IMR-90 (cell line): ENCODE measurements around the gene PNPLA5. TPM values are rescaled to one million over a fixed set of nuclear protein-coding genes. Genes with fewer than 3 reads are reported as not detected.

Experiments used
- ATAC-seq: fragments of 200-7000 bp; cut with Tn5 transposase; 2 replicates; pipeline ENCODE4 v1.9.1; 2020; ENCODE audit warnings: low read depth, mild to moderate bottlenecking, moderate library complexity
- BruUV-seq: library from RNA; stranded (reverse); fragments of 400-500 nt; replicated peaks from 2 replicates; lab custom pipeline; 2021; lab: Mats Ljungman, UMichigan
- CTCF ChIA-PET: fragments of 300-600 bp; formaldehyde crosslinking; extraction: SDS; loops from one replicate; lab custom pipeline; 2021; ENCODE audit warnings: antibody characterized with exemption; lab: Yijun Ruan, JAX
- POLR2A ChIA-PET: fragments of 300-600 bp; sonication (Branson Sonifier 250); formaldehyde crosslinking; loops from one replicate; lab custom pipeline; 2022; ENCODE audit warnings: antibody characterized with exemption; ENCODE audit not compliant: unreplicated experiment; lab: Charles Lee
- DNase-seq: peaks from one replicate; pipeline ENCODE4 v3.0.0; 2013
- H2AFZ ChIP-seq: replicated peaks from 2 replicates; pipeline ENCODE3; 2013; ENCODE audit warnings: low read length, mild to moderate bottlenecking; ENCODE audit not compliant: poor library complexity
- H2AK5ac ChIP-seq: 2 replicates; pipeline ENCODE4 v1.6.1; 2013; ENCODE audit warnings: low read depth, low read length, inconsistent platforms
- H2AK9ac ChIP-seq: replicated peaks from 2 replicates; pipeline ENCODE3; 2013; ENCODE audit warnings: mild to moderate bottlenecking, low read depth, low read length, moderate library complexity; ENCODE audit not compliant: poor library complexity
- H2BK120ac ChIP-seq: 2 replicates; pipeline ENCODE4 v1.6.1; 2013; ENCODE audit warnings: low read depth, low read length, inconsistent platforms
- H2BK15ac ChIP-seq: 3 replicates; pipeline ENCODE4 v1.6.1; 2013; ENCODE audit warnings: low read depth, low read length, inconsistent platforms
- H2BK20ac ChIP-seq: 2 replicates; pipeline ENCODE4 v1.6.1; 2013; ENCODE audit warnings: low read depth, mild to moderate bottlenecking, inconsistent platforms, low read length, moderate library complexity
- H2BK5ac ChIP-seq: 2 replicates; pipeline ENCODE4 v1.6.1; 2013; ENCODE audit warnings: mild to moderate bottlenecking, low read depth, low read length, inconsistent platforms; ENCODE audit not compliant: poor library complexity, severe bottlenecking
- H3K14ac ChIP-seq: replicated peaks from 2 replicates; pipeline ENCODE4 v1.6.1; 2013; ENCODE audit warnings: low read depth, low read length, inconsistent platforms
- H3K18ac ChIP-seq: 2 replicates; pipeline ENCODE4 v1.6.1; 2013; ENCODE audit warnings: low read depth, low read length, control low read depth
- H3K23ac ChIP-seq: 2 replicates; pipeline ENCODE4 v1.6.1; 2013; ENCODE audit warnings: low read depth, low read length, inconsistent platforms
- H3K27ac ChIP-seq: 2 replicates; pipeline ENCODE4 v1.5.1; 2013; ENCODE audit warnings: mild to moderate bottlenecking, control low read depth, low read length; ENCODE audit not compliant: insufficient read depth
- H3K27me3 ChIP-seq: 2 replicates; pipeline ENCODE4 v1.6.1; 2013; ENCODE audit warnings: low read length; ENCODE audit not compliant: control insufficient read depth, insufficient read depth
- H3K36me3 ChIP-seq: 2 replicates; pipeline ENCODE4 v1.6.1; 2013; ENCODE audit warnings: low read length, mixed read lengths; ENCODE audit not compliant: control insufficient read depth, insufficient read depth
- H3K4ac ChIP-seq: 2 replicates; pipeline ENCODE4 v1.6.1; 2013; ENCODE audit warnings: low read depth, low read length, inconsistent platforms
- H3K4me1 ChIP-seq: 2 replicates; pipeline ENCODE4 v1.6.1; 2013; ENCODE audit warnings: low read length, mixed read lengths; ENCODE audit not compliant: control insufficient read depth, insufficient read depth
- H3K4me2 ChIP-seq: 2 replicates; pipeline ENCODE4 v1.6.1; 2013; ENCODE audit warnings: low read depth, mild to moderate bottlenecking, control low read depth, low read length, moderate library complexity
- H3K4me3 ChIP-seq: 2 replicates; pipeline ENCODE4 v1.5.1; 2013; ENCODE audit warnings: low read depth, mild to moderate bottlenecking, control low read depth, low read length, moderate library complexity; ENCODE audit not compliant: insufficient read depth
- H3K56ac ChIP-seq: 2 replicates; pipeline ENCODE4 v1.6.1; 2013; ENCODE audit warnings: low read length, inconsistent platforms; ENCODE audit not compliant: insufficient read depth; ENCODE audit errors: extremely low read depth
- H3K79me1 ChIP-seq, 2 experiments: 2 replicates each; pipeline ENCODE4 v1.6.1; 2013; ENCODE audit warnings: low read length in 2 of 2, inconsistent platforms in 1 of 2, low read depth in 1 of 2
- H3K9ac ChIP-seq: 2 replicates; pipeline ENCODE4 v1.6.1; 2013; ENCODE audit warnings: low read depth, low read length, control low read depth
- H3K9me1 ChIP-seq: 2 replicates; pipeline ENCODE4 v1.6.1; 2013; ENCODE audit warnings: low read length, inconsistent platforms; ENCODE audit not compliant: insufficient read depth
- H3K9me3 ChIP-seq: 2 replicates; pipeline ENCODE4 v1.6.1; 2013; ENCODE audit warnings: low read length; ENCODE audit not compliant: control insufficient read depth, insufficient read depth
- H4K20me1 ChIP-seq: 2 replicates; pipeline ENCODE4 v1.6.1; 2013; ENCODE audit warnings: low read length, inconsistent platforms; ENCODE audit not compliant: insufficient read depth
- H4K5ac ChIP-seq: 2 replicates; pipeline ENCODE4 v1.6.1; 2013; ENCODE audit warnings: mild to moderate bottlenecking, low read depth, low read length, control low read depth
- H4K8ac ChIP-seq, 2 experiments: 2 replicates each; pipeline ENCODE4 v1.6.1; 2013; ENCODE audit warnings: low read depth in 2 of 2, low read length in 2 of 2, control low read depth in 1 of 2, inconsistent platforms in 1 of 2
- H4K91ac ChIP-seq: 2 replicates; pipeline ENCODE4 v1.6.1; 2013; ENCODE audit warnings: low read depth, low read length, inconsistent platforms; ENCODE audit not compliant: insufficient read depth
- BHLHE40 ChIP-seq: fragments of 150-350 bp; IDR thresholded peaks from 2 replicates; pipeline ENCODE4 v1.6.1; 2016; ENCODE audit warnings: mild to moderate bottlenecking, low read depth, low read length
- CEBPB ChIP-seq: IDR thresholded peaks from 2 replicates; pipeline ENCODE4 v1.6.1; 2012; ENCODE audit warnings: low read depth, low read length, improper control_type of control experiment
- CHD1 ChIP-seq: IDR thresholded peaks from 2 replicates; pipeline ENCODE4 v1.6.1; 2012; ENCODE audit warnings: low read depth, low read length, improper control_type of control experiment
- CTCF ChIP-seq: conservative IDR thresholded peaks from 2 replicates; pipeline ENCODE4 v1.5.1; 2012; ENCODE audit warnings: mild to moderate bottlenecking, low read depth, low read length, improper control_type of control experiment
- ELK1 ChIP-seq: fragments of 150-350 bp; IDR thresholded peaks from 2 replicates; pipeline ENCODE4 v1.6.1; 2016; ENCODE audit warnings: low read depth, mild to moderate bottlenecking, low read length, moderate library complexity, borderline replicate concordance
- FOS ChIP-seq: fragments of 150-350 bp; IDR thresholded peaks from 2 replicates; pipeline ENCODE4 v1.6.1; 2016; ENCODE audit warnings: low read depth, low read length
- MAFK ChIP-seq: IDR thresholded peaks from 2 replicates; pipeline ENCODE4 v1.6.1; 2012; ENCODE audit warnings: low read depth, low read length, improper control_type of control experiment
- MAZ ChIP-seq: IDR thresholded peaks from 2 replicates; pipeline ENCODE4 v1.6.1; 2012; ENCODE audit warnings: low read depth, mild to moderate bottlenecking, low read length, improper control_type of control experiment, moderate library complexity, borderline replicate concordance
- MXI1 ChIP-seq: IDR thresholded peaks from 2 replicates; pipeline ENCODE4 v1.6.1; 2012; ENCODE audit warnings: low read depth, mild to moderate bottlenecking, low read length, moderate library complexity, borderline replicate concordance
- NFE2L2 ChIP-seq: fragments of 150-350 bp; IDR thresholded peaks from 2 replicates; pipeline ENCODE4 v1.6.1; 2016; ENCODE audit warnings: low read depth, mild to moderate bottlenecking, low read length
- POLR2A ChIP-seq: IDR thresholded peaks from 2 replicates; pipeline ENCODE4 v1.6.1; 2012; ENCODE audit warnings: mild to moderate bottlenecking, low read depth, low read length
- RAD21 ChIP-seq: IDR thresholded peaks from 2 replicates; pipeline ENCODE4 v1.6.1; 2012; ENCODE audit warnings: low read length, improper control_type of control experiment
- RCOR1 ChIP-seq: IDR thresholded peaks from 2 replicates; pipeline ENCODE4 v1.6.1; 2012; ENCODE audit warnings: mild to moderate bottlenecking, low read length, improper control_type of control experiment; ENCODE audit not compliant: insufficient replicate concordance
- RFX5 ChIP-seq: IDR thresholded peaks from 2 replicates; pipeline ENCODE4 v1.8.0; 2012; ENCODE audit warnings: low read depth, mild to moderate bottlenecking, low read length, moderate library complexity
- SMC3 ChIP-seq: fragments of 150-350 bp; IDR thresholded peaks from 2 replicates; pipeline ENCODE4 v1.6.1; 2016; ENCODE audit warnings: low read depth, mild to moderate bottlenecking, antibody characterized with exemption, low read length, moderate library complexity
- whole genome bisulfite sequencing, 2 experiments: methylation state at CpG; one replicate each; pipeline versions ENCODE4 v1.1.5 to v1.1.7; 2013; ENCODE audit warnings: missing lambda C conversion rate in 2 of 2; ENCODE audit not compliant: insufficient read length in 1 of 2; ENCODE audit errors: extremely low coverage in 2 of 2; 5-methylcytosine and 5-hydroxymethylcytosine counted together
- dilution Hi-C: fragments of 300-500 bp; cut with HindIII; formaldehyde crosslinking; loops from one replicate; pipeline ENCODE4 v1.14.3; 2018; ENCODE audit warnings: low sequenced_read_pairs; ENCODE audit not compliant: unreplicated experiment
- in situ Hi-C: fragments of 300-500 bp; cut with MboI; formaldehyde crosslinking; loops from 3 replicates; pipeline ENCODE4 v1.14.3; 2019; ENCODE audit warnings: low sequenced_read_pairs, inconsistent platforms, mixed read lengths
- intact Hi-C: fragments of 100-400 bp; cut with micrococcal nuclease; formaldehyde crosslinking; loops from 2 replicates; pipeline ENCODE4 v1.10.0; 2022
- polyA plus RNA-seq, 3 experiments: library from polyadenylated mRNA; depleted of rRNA; stranded (reverse); fragments of >200 nt; gene quantifications; 2 replicates each; pipeline ENCODE4 v1.2.3, GENCODE V29; 2012; ENCODE audit warnings: low replicate concordance in 1 of 3
- total RNA-seq: library from RNA; depleted of rRNA; stranded (reverse); fragments of >200 nt; gene quantifications from 2 replicates; pipeline ENCODE4 v1.2.3, GENCODE V29; 2012
- TF ChIP-seq, protein P1 (sequence below): fragments of 150-350 bp; IDR thresholded peaks from 2 replicates; pipeline ENCODE4 v1.6.1; 2017; ENCODE audit warnings: mild to moderate bottlenecking, antibody characterized with exemption, low read length, low read depth

Gene PNPLA5
- total and polyA plus RNA-seq, 2 of the 4 experiments (the other 2 are of a cell fraction) = 0.18 to 0.44 TPM

GRCh38 chr22:43835736-43836135, 56.1 kb downstream of the PNPLA5 start:
- H3K56ac ChIP-seq = no peak overlapping the region
- peaks cover 4% of the 10 kb centered on the region; the same call in 1 of the 2 replicates for H3K4me1 ChIP-seq
- in situ Hi-C loops = no loop called here
- H2BK5ac ChIP-seq = no peak overlapping the region
- no peak overlapping the region for H4K8ac ChIP-seq
- TF ChIP-seq POLR2A (no peak), SMC3 (no peak), NFE2L2 (no peak), CEBPB (no peak), RCOR1 (no peak), FOS (no peak), ELK1 (no peak), MAFK (no peak), RAD21 (no peak), MXI1 (no peak), CHD1 (no peak), CTCF (no peak), RFX5 (no peak), MAZ (no peak), BHLHE40 (no peak)
- TF ChIP-seq, protein P1, sequence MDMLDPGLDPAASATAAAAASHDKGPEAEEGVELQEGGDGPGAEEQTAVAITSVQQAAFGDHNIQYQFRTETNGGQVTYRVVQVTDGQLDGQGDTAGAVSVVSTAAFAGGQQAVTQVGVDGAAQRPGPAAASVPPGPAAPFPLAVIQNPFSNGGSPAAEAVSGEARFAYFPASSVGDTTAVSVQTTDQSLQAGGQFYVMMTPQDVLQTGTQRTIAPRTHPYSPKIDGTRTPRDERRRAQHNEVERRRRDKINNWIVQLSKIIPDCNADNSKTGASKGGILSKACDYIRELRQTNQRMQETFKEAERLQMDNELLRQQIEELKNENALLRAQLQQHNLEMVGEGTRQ = no peak
- ChIA-PET CTCF (no interaction called here), POLR2A (no interaction called here)
- H2AFZ ChIP-seq = peak overlapping the region; percentile 14
- no peak overlapping the region for H2BK20ac ChIP-seq
- H3K27me3 ChIP-seq = no peaks in the 10 kb centered on the region; the same call in 1 of the 2 replicates
- WGBS, 2 experiments = 82% methylated on average over 5 of the region's 13 CpGs; no CpG with 5 or more reads in 1 of the 2 experiments
- H3K36me3 ChIP-seq = peaks cover 9% of the 10 kb centered on the region; the same call in 1 of the 2 replicates
- no peaks in the 10 kb centered on the region for H3K9me3 ChIP-seq
- DNase-seq = no peak
- no peak overlapping the region for H3K18ac ChIP-seq
- no peak for ATAC-seq
- no TSS peak for BruUV-seq
- no peaks in the 10 kb centered on the region for H4K20me1 ChIP-seq
- no peak overlapping the region for H4K91ac ChIP-seq
- H3K4ac ChIP-seq = no peak overlapping the region
- H3K4me3 ChIP-seq = no peak overlapping the region
- intact Hi-C loops = no loop called here
- H3K27ac ChIP-seq = no peak overlapping the region
- H2BK15ac ChIP-seq = no peak overlapping the region
- H3K4me2 ChIP-seq = no peak overlapping the region
- H3K9me1 ChIP-seq = no peaks in the 10 kb centered on the region
- no peak overlapping the region for H3K23ac ChIP-seq
- no peak overlapping the region for H3K9ac ChIP-seq
- no peak overlapping the region for H2BK120ac ChIP-seq
- H2AK9ac ChIP-seq = no peak overlapping the region
- H3K79me1 ChIP-seq = no peaks in the 10 kb centered on the region
- no peak overlapping the region for H4K5ac ChIP-seq
- H3K14ac ChIP-seq = no peak overlapping the region
- dilution Hi-C loops = no loop called here
- no peak overlapping the region for H2AK5ac ChIP-seq
